HL-60 (cell line): ENCODE results near the gene FREM3.
"Not testable (repeated sequence)": the region's sequence is repeated elsewhere in the genome, so short reads cannot be mapped to it uniquely, and the experiment has no call there.

Experiments
- DNase-seq, 2 experiments: peaks; one replicate each; pipeline ENCODE4 v3.0.0-alpha.2; 2010 to 2020; ENCODE audit warnings: low read depth in 1 of 2, low spot score in 1 of 2
- H3K27ac ChIP-seq: fragments of 250-450 bp; sonication (Bioruptor Pico); replicated peaks from 2 replicates; pipeline ENCODE4 v1.5.1; 2020; ENCODE audit warnings: mild to moderate bottlenecking, moderate library complexity
- H3K27me3 ChIP-seq: fragments of 250-450 bp; sonication (Bioruptor Pico); 2 replicates; pipeline ENCODE4 v1.5.1; 2021; ENCODE audit warnings: mild to moderate bottlenecking, moderate library complexity; ENCODE audit not compliant: insufficient read depth, poor library complexity, severe bottlenecking
- H3K4me3 ChIP-seq: replicated peaks from 2 replicates; pipeline ENCODE4 v1.5.1; 2011; ENCODE audit warnings: mild to moderate bottlenecking, control low read depth, low read length; ENCODE audit not compliant: insufficient read depth
- GABPA ChIP-seq: IDR thresholded peaks from 2 replicates; pipeline ENCODE4 v1.6.1; 2012; ENCODE audit warnings: low read depth
- POLR2AphosphoS5 ChIP-seq: IDR thresholded peaks from 2 replicates; pipeline ENCODE4 v1.6.1; 2012; ENCODE audit warnings: low read depth
- SPI1 ChIP-seq: IDR thresholded peaks from 2 replicates; pipeline ENCODE4 v1.6.1; 2012; ENCODE audit warnings: low read depth, mild to moderate bottlenecking, borderline replicate concordance
- TF ChIP-seq, protein P1 (sequence below): IDR thresholded peaks from 2 replicates; pipeline ENCODE4 v1.6.1; 2012; ENCODE audit warnings: low read depth; ENCODE audit not compliant: insufficient replicate concordance
- TF ChIP-seq, protein P2 (sequence below): IDR thresholded peaks from one replicate; pipeline ENCODE4 v1.5.1; 2011; ENCODE audit warnings: low read length, control low read depth, inconsistent platforms; ENCODE audit not compliant: insufficient read depth

FREM3 gene

DNA sequence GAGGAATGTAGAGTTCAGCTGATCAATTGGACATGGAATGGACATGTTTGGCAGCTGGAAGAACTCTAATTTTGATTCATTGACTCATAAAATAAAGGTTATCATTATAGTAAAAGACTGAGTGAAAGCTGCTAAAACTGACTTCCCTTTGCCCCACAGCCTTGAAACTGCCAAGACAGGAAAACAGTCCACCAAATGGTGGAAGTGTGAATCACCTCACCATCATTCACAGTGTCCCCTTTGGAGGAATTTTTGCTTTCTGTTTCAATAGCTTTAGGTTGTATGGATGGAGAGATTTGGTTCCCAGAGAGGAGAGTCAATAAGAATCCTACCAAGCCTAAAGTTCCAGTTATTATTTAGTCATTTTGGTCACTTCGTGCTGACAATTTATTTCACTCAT lies 20.8 kb upstream of the FREM3 start:
- no peak overlapping the region for H3K4me3 ChIP-seq
- no peaks in the 10 kb centered on the region for H3K27me3 ChIP-seq
- H3K27ac ChIP-seq, result no peak overlapping the region
- DNase-seq, result no peak
- TF ChIP-seq, protein P1, sequence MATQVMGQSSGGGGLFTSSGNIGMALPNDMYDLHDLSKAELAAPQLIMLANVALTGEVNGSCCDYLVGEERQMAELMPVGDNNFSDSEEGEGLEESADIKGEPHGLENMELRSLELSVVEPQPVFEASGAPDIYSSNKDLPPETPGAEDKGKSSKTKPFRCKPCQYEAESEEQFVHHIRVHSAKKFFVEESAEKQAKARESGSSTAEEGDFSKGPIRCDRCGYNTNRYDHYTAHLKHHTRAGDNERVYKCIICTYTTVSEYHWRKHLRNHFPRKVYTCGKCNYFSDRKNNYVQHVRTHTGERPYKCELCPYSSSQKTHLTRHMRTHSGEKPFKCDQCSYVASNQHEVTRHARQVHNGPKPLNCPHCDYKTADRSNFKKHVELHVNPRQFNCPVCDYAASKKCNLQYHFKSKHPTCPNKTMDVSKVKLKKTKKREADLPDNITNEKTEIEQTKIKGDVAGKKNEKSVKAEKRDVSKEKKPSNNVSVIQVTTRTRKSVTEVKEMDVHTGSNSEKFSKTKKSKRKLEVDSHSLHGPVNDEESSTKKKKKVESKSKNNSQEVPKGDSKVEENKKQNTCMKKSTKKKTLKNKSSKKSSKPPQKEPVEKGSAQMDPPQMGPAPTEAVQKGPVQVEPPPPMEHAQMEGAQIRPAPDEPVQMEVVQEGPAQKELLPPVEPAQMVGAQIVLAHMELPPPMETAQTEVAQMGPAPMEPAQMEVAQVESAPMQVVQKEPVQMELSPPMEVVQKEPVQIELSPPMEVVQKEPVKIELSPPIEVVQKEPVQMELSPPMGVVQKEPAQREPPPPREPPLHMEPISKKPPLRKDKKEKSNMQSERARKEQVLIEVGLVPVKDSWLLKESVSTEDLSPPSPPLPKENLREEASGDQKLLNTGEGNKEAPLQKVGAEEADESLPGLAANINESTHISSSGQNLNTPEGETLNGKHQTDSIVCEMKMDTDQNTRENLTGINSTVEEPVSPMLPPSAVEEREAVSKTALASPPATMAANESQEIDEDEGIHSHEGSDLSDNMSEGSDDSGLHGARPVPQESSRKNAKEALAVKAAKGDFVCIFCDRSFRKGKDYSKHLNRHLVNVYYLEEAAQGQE, result no peak

DNA sequence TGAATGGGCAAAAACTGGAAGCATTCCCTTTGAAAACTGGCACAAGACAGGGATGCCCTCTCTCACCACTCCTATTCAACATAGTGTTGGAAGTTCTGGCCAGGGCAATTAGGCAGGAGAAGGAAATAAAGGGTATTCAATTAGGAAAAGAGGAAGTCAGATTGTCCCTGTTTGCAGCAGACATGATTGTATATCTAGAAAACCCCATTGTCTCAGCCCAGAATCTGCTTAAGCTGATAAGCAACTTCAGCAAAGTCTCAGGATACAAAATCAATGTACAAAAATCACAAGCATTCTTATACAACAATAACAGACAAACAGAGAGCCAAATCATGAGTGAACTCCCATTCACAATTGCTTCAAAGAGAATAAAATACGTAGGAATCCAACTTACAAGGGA lies 18.3 kb upstream of the FREM3 start:
- not testable (repeated sequence) for H3K27ac ChIP-seq, DNase-seq, H3K27me3 ChIP-seq, H3K4me3 ChIP-seq

DNA sequence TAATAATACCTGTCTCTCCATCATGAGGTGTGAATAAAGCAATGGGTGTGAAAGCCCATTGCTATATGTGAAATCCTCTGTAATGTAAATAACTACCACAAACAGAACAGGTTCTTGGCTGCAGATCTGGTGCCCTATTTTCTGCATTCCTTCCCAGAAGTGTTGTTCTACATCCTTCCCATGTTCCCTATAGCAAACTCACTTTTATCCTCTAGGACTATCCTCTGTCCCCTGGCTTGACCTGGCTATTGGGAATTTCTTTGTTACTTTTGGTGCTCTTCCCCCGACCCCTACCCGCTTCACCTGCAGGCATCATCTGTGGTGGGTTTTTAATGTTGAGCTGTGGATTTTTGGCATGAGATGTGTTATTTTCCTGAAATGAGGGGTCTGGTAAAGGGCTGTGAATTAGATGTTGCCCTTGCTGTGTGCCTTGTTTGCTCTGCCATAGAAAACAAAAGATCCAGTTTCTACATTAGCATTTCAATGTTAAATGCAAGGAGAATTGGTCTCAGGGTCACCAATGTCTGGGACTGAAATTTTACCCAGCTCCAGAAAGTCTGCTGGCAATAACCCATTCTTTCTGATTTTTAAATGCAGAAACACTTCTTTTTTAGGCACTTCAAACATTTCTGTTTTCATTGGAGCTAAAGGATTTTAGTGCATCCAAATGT lies 13.6 kb upstream of the FREM3 start:
- no peak for TF ChIP-seq POLR2AphosphoS5
- TF ChIP-seq, protein P2, sequence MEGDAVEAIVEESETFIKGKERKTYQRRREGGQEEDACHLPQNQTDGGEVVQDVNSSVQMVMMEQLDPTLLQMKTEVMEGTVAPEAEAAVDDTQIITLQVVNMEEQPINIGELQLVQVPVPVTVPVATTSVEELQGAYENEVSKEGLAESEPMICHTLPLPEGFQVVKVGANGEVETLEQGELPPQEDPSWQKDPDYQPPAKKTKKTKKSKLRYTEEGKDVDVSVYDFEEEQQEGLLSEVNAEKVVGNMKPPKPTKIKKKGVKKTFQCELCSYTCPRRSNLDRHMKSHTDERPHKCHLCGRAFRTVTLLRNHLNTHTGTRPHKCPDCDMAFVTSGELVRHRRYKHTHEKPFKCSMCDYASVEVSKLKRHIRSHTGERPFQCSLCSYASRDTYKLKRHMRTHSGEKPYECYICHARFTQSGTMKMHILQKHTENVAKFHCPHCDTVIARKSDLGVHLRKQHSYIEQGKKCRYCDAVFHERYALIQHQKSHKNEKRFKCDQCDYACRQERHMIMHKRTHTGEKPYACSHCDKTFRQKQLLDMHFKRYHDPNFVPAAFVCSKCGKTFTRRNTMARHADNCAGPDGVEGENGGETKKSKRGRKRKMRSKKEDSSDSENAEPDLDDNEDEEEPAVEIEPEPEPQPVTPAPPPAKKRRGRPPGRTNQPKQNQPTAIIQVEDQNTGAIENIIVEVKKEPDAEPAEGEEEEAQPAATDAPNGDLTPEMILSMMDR, result no peak
- TF ChIP-seq GABPA, result no peak
- no peak for TF ChIP-seq SPI1
- TF ChIP-seq, protein P1, result no peak
- no peak for DNase-seq
- Histone ChIP-seq H3K4me3 (no peak overlapping the region), H3K27ac (no peak overlapping the region), H3K27me3 (no peaks in the 10 kb centered on the region)

DNA sequence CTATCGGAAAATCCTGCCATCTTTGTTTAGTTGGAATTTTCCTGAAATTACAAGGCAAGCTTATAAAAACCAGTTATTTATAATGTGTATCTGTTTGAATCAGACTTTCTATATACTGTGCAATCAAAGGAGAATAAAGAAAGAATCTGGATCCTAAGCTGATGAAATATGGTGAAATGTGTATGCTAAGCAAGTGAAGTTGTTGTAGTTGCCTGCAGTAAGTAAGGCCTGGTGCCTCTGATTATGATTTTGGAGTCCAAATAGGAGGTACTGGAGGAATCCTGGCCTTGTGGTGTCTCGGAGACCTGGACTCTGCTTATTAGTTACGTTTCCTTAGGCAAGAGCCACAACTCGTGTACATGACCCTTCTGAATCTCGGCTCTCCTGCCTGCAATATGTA lies 13.1 kb upstream of the FREM3 start:
- H3K27ac ChIP-seq, result no peak overlapping the region
- TF ChIP-seq, protein P2, result no peak
- TF ChIP-seq SPI1 (no peak), GABPA (no peak), POLR2AphosphoS5 (no peak)
- TF ChIP-seq, protein P1, result no peak
- H3K4me3 ChIP-seq, result no peak overlapping the region
- no peak for DNase-seq
- H3K27me3 ChIP-seq, result no peaks in the 10 kb centered on the region
